HFFc6 (cell line): ENCODE results near the gene ESF1. TPM values are rescaled to one million over a fixed set of nuclear protein-coding genes. Genes with fewer than 3 reads are reported as not detected.
"Not testable (repeated sequence)": the region's sequence is repeated elsewhere in the genome, so short reads cannot be mapped to it uniquely, and the experiment has no call there.

Experiments used
- DNase-seq: peaks from one replicate; pipeline ENCODE4 v3.0.0-alpha.2; 2018
- H3K27ac Mint-ChIP-seq: 2 replicates; pipeline ENCODE4 v1.8.0; 2020; ENCODE audit warnings: mild to moderate bottlenecking, mixed read lengths
- H3K27me3 Mint-ChIP-seq: 2 replicates; pipeline ENCODE4 v1.8.0; 2021; ENCODE audit warnings: mild to moderate bottlenecking, moderate library complexity, mixed read lengths; ENCODE audit not compliant: insufficient read depth
- H3K36me3 Mint-ChIP-seq: 2 replicates; pipeline ENCODE4 v1.8.0; 2021; ENCODE audit warnings: low read depth, mixed read lengths
- H3K4me1 Mint-ChIP-seq: 2 replicates; pipeline ENCODE4 v1.8.0; 2020; ENCODE audit warnings: low read depth, mixed read lengths
- H3K4me3 Mint-ChIP-seq: 2 replicates; pipeline ENCODE4 v1.8.0; 2020; ENCODE audit warnings: mild to moderate bottlenecking, moderate library complexity, mixed read lengths
- H3K9me3 Mint-ChIP-seq: 2 replicates; pipeline ENCODE4 v1.8.0; 2020; ENCODE audit warnings: mild to moderate bottlenecking, mixed read lengths
- CTCF ChIP-seq: fragments of 200-600 bp; sonication (generic); IDR thresholded peaks from 2 replicates; pipeline ENCODE4 v1.5.0; 2021; ENCODE audit warnings: antibody characterized with exemption, mild to moderate bottlenecking
- total RNA-seq, 6 experiments: library from RNA; stranded (reverse); fragmentation: NEBNext Ultra II Directional; extraction: Animal tissue kit (Norgen Biotek cat#: 25700); gene quantifications; 2 replicates in 1 of 6; 3 replicates in 5 of 6; pipeline ENCODE4 v1.2.3, GENCODE V29; 2021

The ESF1 gene
- total RNA-seq, 6 experiments from 2014 or later, result 12.6 to 14.8 (median 14.2) TPM

- no peak for DNase-seq
- no peak overlapping the region; the same call in 1 of the 2 replicates for H3K27ac Mint-ChIP-seq
- H3K9me3 Mint-ChIP-seq, result peaks cover 4% of the 10 kb centered on the region; the same call in 1 of the 2 replicates
- peaks cover 45% of the 10 kb centered on the region for H3K36me3 Mint-ChIP-seq
- no peak for TF ChIP-seq CTCF
- H3K27me3 Mint-ChIP-seq, result no peaks in the 10 kb centered on the region
- peaks cover 24% of the 10 kb centered on the region for H3K4me1 Mint-ChIP-seq
- H3K4me3 Mint-ChIP-seq, result no peak overlapping the region
Observed at GRCh38 chr20:13741879-13742278, 42.8 kb downstream of the ESF1 start.

- H3K9me3 Mint-ChIP-seq, result peaks cover 4% of the 10 kb centered on the region; the same call in 1 of the 2 replicates
- peaks cover 45% of the 10 kb centered on the region for H3K36me3 Mint-ChIP-seq
- TF ChIP-seq CTCF, result no peak
Observed at GRCh38 chr20:13739731-13740649, 44.7 kb downstream of the ESF1 start.

GRCh38 chr20:13738187-13738586 is 46.5 kb downstream of the ESF1 start:
- not testable (repeated sequence) for H3K9me3 Mint-ChIP-seq, DNase-seq, H3K4me3 Mint-ChIP-seq, H3K27ac Mint-ChIP-seq, H3K27me3 Mint-ChIP-seq
- peaks cover 21% of the 10 kb centered on the region for H3K4me1 Mint-ChIP-seq
- H3K36me3 Mint-ChIP-seq, result peaks cover 46% of the 10 kb centered on the region

More at GRCh38 chr20:13739731-13740649, 44.7 kb downstream of the ESF1 start:
- Mint-ChIP-seq H3K4me1 (peaks cover 29% of the 10 kb centered on the region), H3K27ac (no peak overlapping the region), H3K4me3 (no peak overlapping the region), H3K27me3 (no peaks in the 10 kb centered on the region)
- DNase-seq, result no peak

GRCh38 chr20:13736436-13737191 is 48.1 kb downstream of the ESF1 start:
- Mint-ChIP-seq H3K4me1 (peaks cover 16% of the 10 kb centered on the region), H3K27ac (peak overlapping the region; percentile 22)
- no peak for TF ChIP-seq CTCF

GRCh38 chr20:13735826-13736225 is 48.9 kb downstream of the ESF1 start:
- TF ChIP-seq CTCF, result no peak
- Mint-ChIP-seq H3K9me3 (peaks cover 4% of the 10 kb centered on the region; the same call in 1 of the 2 replicates), H3K27me3 (no peaks in the 10 kb centered on the region), H3K27ac (no peak overlapping the region), H3K36me3 (peaks cover 37% of the 10 kb centered on the region), H3K4me3 (no peak overlapping the region), H3K4me1 (peaks cover 16% of the 10 kb centered on the region)
- DNase-seq, result no peak

More at GRCh38 chr20:13736436-13737191, 48.1 kb downstream of the ESF1 start:
- H3K4me3 Mint-ChIP-seq, result no peak overlapping the region
- no peaks in the 10 kb centered on the region for H3K27me3 Mint-ChIP-seq
- peak; percentile 49 for DNase-seq
- H3K36me3 Mint-ChIP-seq, result peaks cover 43% of the 10 kb centered on the region
- H3K9me3 Mint-ChIP-seq, result peaks cover 4% of the 10 kb centered on the region; the same call in 1 of the 2 replicates
